ENCODE measurements around the gene SDHAF2.
"Not testable (repeated sequence)": the region's sequence is repeated elsewhere in the genome, so short reads cannot be mapped to it uniquely, and the experiment has no call there.

The SDHAF2 gene

GRCh38 chr11:61460474-61460881 lies 30.6 kb downstream of the SDHAF2 start:
- Histone ChIP-seq H4K8ac (ENCODE audit: low read depth, low read length) (no peak overlapping the region), H3K4me2 (ENCODE audit: low read length) (no peak overlapping the region), H3K56ac (ENCODE audit: low read length) (no peak overlapping the region), H2BK120ac (ENCODE audit: low read depth, low read length) (no peak overlapping the region), H3K27me3 (ENCODE audit: insufficient read depth, low read length, poor library complexity) (no peaks in the 10 kb centered on the region), H3K4me3 (ENCODE audit: low read length) (no peak overlapping the region), H2BK15ac (replicated peaks; ENCODE audit: low read depth) (no peak overlapping the region), H4K5ac (ENCODE audit: low read length) (no peak overlapping the region), H3K23ac (ENCODE audit: low read length) (no peak overlapping the region), H3K36me3 (ENCODE audit: control insufficient read depth, insufficient read depth, low read length) (no peaks in the 10 kb centered on the region), H2AK5ac (ENCODE audit: low read length) (no peak overlapping the region), H3K79me2 (ENCODE audit: control insufficient read depth, insufficient read depth, low read length) (no peaks in the 10 kb centered on the region), H3K9ac (ENCODE audit: low read length) (no peak overlapping the region), H3K27ac (ENCODE audit: low read depth, low read length) (no peak overlapping the region), H3K18ac (ENCODE audit: low read length) (no peak overlapping the region), H3K4ac (ENCODE audit: low read depth, low read length) (no peak overlapping the region), H2BK5ac (ENCODE audit: low read length) (no peak overlapping the region), H3K4me1 (ENCODE audit: control insufficient read depth, low read depth, low read length) (no peaks in the 10 kb centered on the region), H3K79me1 (ENCODE audit: low read length) (no peaks in the 10 kb centered on the region)
- no CpG with 5 or more reads among the region's 3 CpGs for WGBS (ENCODE audit: extremely low coverage, insufficient coverage, low lambda C conversion rate)
- no peak for DNase-seq

DNA sequence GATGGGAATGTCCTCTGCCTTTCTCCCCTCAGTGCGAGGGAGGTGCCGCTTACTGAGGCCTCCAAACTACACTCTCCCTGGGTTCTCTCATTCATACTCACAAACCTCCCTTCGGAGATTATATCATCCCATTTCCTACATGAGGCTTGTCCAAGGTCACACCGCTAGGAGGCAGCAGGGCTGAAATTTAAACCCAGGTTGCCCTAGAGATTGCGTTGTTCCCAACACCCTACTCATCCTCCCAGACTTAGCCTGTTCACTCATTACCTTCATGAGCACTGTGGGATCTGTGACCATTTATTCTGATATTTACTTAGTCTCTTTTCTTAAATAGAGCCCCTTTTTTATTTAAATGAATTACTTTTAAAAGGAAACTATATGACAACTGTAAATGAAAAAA lies 31.1 kb downstream of the SDHAF2 start:
- H3K4me2 ChIP-seq (ENCODE audit: low read length): no peak overlapping the region
- no peak overlapping the region for H3K4ac ChIP-seq (ENCODE audit: low read depth, low read length)
- no peaks in the 10 kb centered on the region for H3K79me2 ChIP-seq (ENCODE audit: control insufficient read depth, insufficient read depth, low read length)
- WGBS (ENCODE audit: extremely low coverage, insufficient coverage, low lambda C conversion rate): no CpG with 5 or more reads among the region's 5 CpGs
- no peak overlapping the region for H2AK5ac ChIP-seq (ENCODE audit: low read length)
- no peak overlapping the region for H2BK5ac ChIP-seq (ENCODE audit: low read length)
- no peaks in the 10 kb centered on the region for H3K27me3 ChIP-seq (ENCODE audit: insufficient read depth, low read length, poor library complexity)
- H3K27ac ChIP-seq (ENCODE audit: low read depth, low read length): no peak overlapping the region
- H3K23ac ChIP-seq (ENCODE audit: low read length): no peak overlapping the region
- no peak overlapping the region for H4K8ac ChIP-seq (ENCODE audit: low read depth, low read length)
- H2BK15ac ChIP-seq (replicated peaks; ENCODE audit: low read depth): no peak overlapping the region
- H3K9ac ChIP-seq (ENCODE audit: low read length): no peak overlapping the region
- H2BK120ac ChIP-seq (ENCODE audit: low read depth, low read length): no peak overlapping the region
- H3K56ac ChIP-seq (ENCODE audit: low read length): no peak overlapping the region
- DNase-seq: no peak
- no peaks in the 10 kb centered on the region for H3K79me1 ChIP-seq (ENCODE audit: low read length)
- no peaks in the 10 kb centered on the region for H3K36me3 ChIP-seq (ENCODE audit: control insufficient read depth, insufficient read depth, low read length)
- no peaks in the 10 kb centered on the region for H3K4me1 ChIP-seq (ENCODE audit: control insufficient read depth, low read depth, low read length)
- no peak overlapping the region for H3K18ac ChIP-seq (ENCODE audit: low read length)
- no peak overlapping the region for H4K5ac ChIP-seq (ENCODE audit: low read length)
- no peak overlapping the region for H3K4me3 ChIP-seq (ENCODE audit: low read length)

DNA sequence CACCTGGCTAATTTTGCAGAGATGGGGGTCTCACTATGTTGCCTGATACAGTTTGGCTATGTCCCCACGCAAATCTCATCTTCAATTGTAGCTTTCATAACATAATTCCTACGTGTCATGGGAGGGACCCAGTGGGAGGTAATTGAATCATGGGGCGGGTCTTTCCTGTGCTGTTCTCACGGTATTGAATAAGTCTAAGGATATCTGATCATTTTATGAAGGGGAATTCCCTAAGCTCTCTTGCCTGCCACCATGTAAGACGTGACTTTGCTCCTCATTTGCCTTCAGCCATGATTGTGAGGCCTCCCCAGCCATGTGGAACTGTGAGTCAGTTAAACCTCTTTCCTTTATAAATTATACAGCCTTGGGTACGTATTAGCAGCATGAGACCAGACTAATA lies 37.7 kb downstream of the SDHAF2 start:
- H4K8ac ChIP-seq (ENCODE audit: low read depth, low read length); H3K9ac ChIP-seq (ENCODE audit: low read length); H3K4me2 ChIP-seq (ENCODE audit: low read length); H2BK120ac ChIP-seq (ENCODE audit: low read depth, low read length); H3K4ac ChIP-seq (ENCODE audit: low read depth, low read length); H3K23ac ChIP-seq (ENCODE audit: low read length); H2BK5ac ChIP-seq (ENCODE audit: low read length); H3K27me3 ChIP-seq (ENCODE audit: insufficient read depth, low read length, poor library complexity); H3K4me1 ChIP-seq (ENCODE audit: control insufficient read depth, low read depth, low read length); H3K18ac ChIP-seq (ENCODE audit: low read length); H3K56ac ChIP-seq (ENCODE audit: low read length); DNase-seq; H2AK5ac ChIP-seq (ENCODE audit: low read length); H4K5ac ChIP-seq (ENCODE audit: low read length); H3K4me3 ChIP-seq (ENCODE audit: low read length); H3K36me3 ChIP-seq (ENCODE audit: control insufficient read depth, insufficient read depth, low read length); H3K27ac ChIP-seq (ENCODE audit: low read depth, low read length); H2BK15ac ChIP-seq (replicated peaks; ENCODE audit: low read depth); H3K79me1 ChIP-seq (ENCODE audit: low read length); H3K79me2 ChIP-seq (ENCODE audit: control insufficient read depth, insufficient read depth, low read length): not testable (repeated sequence)
- no CpG with 5 or more reads among the region's 6 CpGs for WGBS (ENCODE audit: extremely low coverage, insufficient coverage, low lambda C conversion rate)

DNA sequence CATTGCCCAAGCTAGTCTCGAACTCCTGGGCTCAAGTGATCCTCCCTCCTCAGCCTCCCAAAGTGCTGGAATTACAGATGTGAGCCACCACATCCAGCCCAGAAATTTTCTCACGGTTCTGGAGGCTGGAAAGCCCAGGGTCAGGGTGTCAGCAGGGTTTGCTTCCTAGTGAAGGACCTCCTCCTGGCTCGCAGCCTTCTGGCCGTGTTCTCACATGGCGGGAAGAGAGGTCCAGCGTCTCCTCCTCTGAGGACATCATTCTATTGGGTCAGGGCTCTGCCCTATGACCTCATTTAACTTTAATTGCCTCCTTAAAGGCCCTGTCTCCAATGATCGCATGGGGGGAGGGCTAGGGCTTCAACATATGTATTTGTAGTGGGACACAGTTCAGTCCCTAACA lies 38.1 kb downstream of the SDHAF2 start:
- H3K18ac ChIP-seq (ENCODE audit: low read length): no peak overlapping the region
- no peak for DNase-seq
- H3K9ac ChIP-seq (ENCODE audit: low read length): no peak overlapping the region
- no peak overlapping the region for H3K27ac ChIP-seq (ENCODE audit: low read depth, low read length)
- H4K5ac ChIP-seq (ENCODE audit: low read length): no peak overlapping the region
- H2AK5ac ChIP-seq (ENCODE audit: low read length): no peak overlapping the region
- no peak overlapping the region for H3K4me2 ChIP-seq (ENCODE audit: low read length)
- WGBS (ENCODE audit: extremely low coverage, insufficient coverage, low lambda C conversion rate): no CpG with 5 or more reads among the region's 7 CpGs
- no peak overlapping the region for H3K23ac ChIP-seq (ENCODE audit: low read length)
- no peak overlapping the region for H4K8ac ChIP-seq (ENCODE audit: low read depth, low read length)
- no peaks in the 10 kb centered on the region for H3K36me3 ChIP-seq (ENCODE audit: control insufficient read depth, insufficient read depth, low read length)
- no peak overlapping the region for H3K56ac ChIP-seq (ENCODE audit: low read length)
- no peaks in the 10 kb centered on the region for H3K79me1 ChIP-seq (ENCODE audit: low read length)
- H3K79me2 ChIP-seq (ENCODE audit: control insufficient read depth, insufficient read depth, low read length): no peaks in the 10 kb centered on the region
- no peaks in the 10 kb centered on the region for H3K4me1 ChIP-seq (ENCODE audit: control insufficient read depth, low read depth, low read length)
- H2BK120ac ChIP-seq (ENCODE audit: low read depth, low read length): no peak overlapping the region
- no peak overlapping the region for H2BK15ac ChIP-seq (replicated peaks; ENCODE audit: low read depth)
- H3K27me3 ChIP-seq (ENCODE audit: insufficient read depth, low read length, poor library complexity): no peaks in the 10 kb centered on the region
- no peak overlapping the region for H2BK5ac ChIP-seq (ENCODE audit: low read length)
- H3K4me3 ChIP-seq (ENCODE audit: low read length): no peak overlapping the region
- no peak overlapping the region for H3K4ac ChIP-seq (ENCODE audit: low read depth, low read length)

GRCh38 chr11:61472282-61472681 lies 42.4 kb downstream of the SDHAF2 start:
- no peaks in the 10 kb centered on the region for H3K36me3 ChIP-seq (ENCODE audit: control insufficient read depth, insufficient read depth, low read length)
- no peak overlapping the region for H2BK120ac ChIP-seq (ENCODE audit: low read depth, low read length)
- no peak overlapping the region for H4K5ac ChIP-seq (ENCODE audit: low read length)
- no peaks in the 10 kb centered on the region for H3K27me3 ChIP-seq (ENCODE audit: insufficient read depth, low read length, poor library complexity)
- no CpG with 5 or more reads among the region's 5 CpGs for WGBS (ENCODE audit: extremely low coverage, insufficient coverage, low lambda C conversion rate)
- H3K4me3 ChIP-seq (ENCODE audit: low read length): no peak overlapping the region
- H3K18ac ChIP-seq (ENCODE audit: low read length): no peak overlapping the region
- no peak overlapping the region for H3K23ac ChIP-seq (ENCODE audit: low read length)
- no peak for DNase-seq
- H3K56ac ChIP-seq (ENCODE audit: low read length): no peak overlapping the region
- H3K27ac ChIP-seq (ENCODE audit: low read depth, low read length): no peak overlapping the region
- no peak overlapping the region for H3K4ac ChIP-seq (ENCODE audit: low read depth, low read length)
- H3K4me2 ChIP-seq (ENCODE audit: low read length): no peak overlapping the region
- no peaks in the 10 kb centered on the region for H3K79me2 ChIP-seq (ENCODE audit: control insufficient read depth, insufficient read depth, low read length)
- H2AK5ac ChIP-seq (ENCODE audit: low read length): no peak overlapping the region
- H2BK15ac ChIP-seq (replicated peaks; ENCODE audit: low read depth): no peak overlapping the region
- no peak overlapping the region for H3K9ac ChIP-seq (ENCODE audit: low read length)
- no peaks in the 10 kb centered on the region for H3K79me1 ChIP-seq (ENCODE audit: low read length)
- no peak overlapping the region for H2BK5ac ChIP-seq (ENCODE audit: low read length)
- H4K8ac ChIP-seq (ENCODE audit: low read depth, low read length): no peak overlapping the region
- no peaks in the 10 kb centered on the region for H3K4me1 ChIP-seq (ENCODE audit: control insufficient read depth, low read depth, low read length)

- H3K56ac ChIP-seq (ENCODE audit: low read length): no peak overlapping the region
- H3K18ac ChIP-seq (ENCODE audit: low read length): no peak overlapping the region
- no peak overlapping the region for H2BK15ac ChIP-seq (replicated peaks; ENCODE audit: low read depth)
- H3K9ac ChIP-seq (ENCODE audit: low read length): no peak overlapping the region
- H2AK5ac ChIP-seq (ENCODE audit: low read length): no peak overlapping the region
- no peak overlapping the region for H4K8ac ChIP-seq (ENCODE audit: low read depth, low read length)
- H3K4me2 ChIP-seq (ENCODE audit: low read length): no peak overlapping the region
- DNase-seq: no peak
- no peak overlapping the region for H4K5ac ChIP-seq (ENCODE audit: low read length)
- no peak overlapping the region for H3K4ac ChIP-seq (ENCODE audit: low read depth, low read length)
- H2BK5ac ChIP-seq (ENCODE audit: low read length): no peak overlapping the region
- H3K27ac ChIP-seq (ENCODE audit: low read depth, low read length): no peak overlapping the region
- no peaks in the 10 kb centered on the region for H3K27me3 ChIP-seq (ENCODE audit: insufficient read depth, low read length, poor library complexity)
- no CpG with 5 or more reads among the region's 5 CpGs for WGBS (ENCODE audit: extremely low coverage, insufficient coverage, low lambda C conversion rate)
- no peaks in the 10 kb centered on the region for H3K79me2 ChIP-seq (ENCODE audit: control insufficient read depth, insufficient read depth, low read length)
- no peaks in the 10 kb centered on the region for H3K36me3 ChIP-seq (ENCODE audit: control insufficient read depth, insufficient read depth, low read length)
- no peak overlapping the region for H3K23ac ChIP-seq (ENCODE audit: low read length)
- no peaks in the 10 kb centered on the region for H3K79me1 ChIP-seq (ENCODE audit: low read length)
- no peak overlapping the region for H2BK120ac ChIP-seq (ENCODE audit: low read depth, low read length)
- H3K4me3 ChIP-seq (ENCODE audit: low read length): no peak overlapping the region
- no peaks in the 10 kb centered on the region for H3K4me1 ChIP-seq (ENCODE audit: control insufficient read depth, low read depth, low read length)
Observed at GRCh38 chr11:61472868-61473267, 42.9 kb downstream of the SDHAF2 start.

All from mesendoderm (in vitro differentiated cells).